GM18519 (cell line): ENCODE data around the gene SLC19A1.

ENCODE experiments used
- ATAC-seq: cut with Tn5 transposase; IDR thresholded peaks from one replicate; pipeline ENCODE4 v1.9.1; 2021; ENCODE audit warnings: mild to moderate bottlenecking, moderate library complexity; ENCODE audit not compliant: unreplicated experiment, low FRiP score

SLC19A1 gene

GRCh38 chr21:45472445-45473365 is 69.5 kb downstream of the SLC19A1 start:
- ATAC-seq = no peak

GRCh38 chr21:45471525-45472221 is 70.6 kb downstream of the SLC19A1 start:
- ATAC-seq = no peak

- ATAC-seq = no peak
Measured at GRCh38 chr21:45470773-45471524, 71.3 kb downstream of the SLC19A1 start.

- ATAC-seq = no peak
Measured at GRCh38 chr21:45470087-45470515, 72.1 kb downstream of the SLC19A1 start.

GRCh38 chr21:45469273-45470086 is 72.8 kb downstream of the SLC19A1 start:
- no peak for ATAC-seq

- ATAC-seq = no peak
Measured at GRCh38 chr21:45468971-45469272, 73.3 kb downstream of the SLC19A1 start.

GRCh38 chr21:45468051-45468970 is 73.9 kb downstream of the SLC19A1 start:
- ATAC-seq = no peak

GRCh38 chr21:45467221-45467779 is 74.9 kb downstream of the SLC19A1 start:
- no peak for ATAC-seq

GRCh38 chr21:45466330-45467220 is 75.7 kb downstream of the SLC19A1 start:
- no peak for ATAC-seq

GRCh38 chr21:45465611-45466329 is 76.5 kb downstream of the SLC19A1 start:
- no peak for ATAC-seq

GRCh38 chr21:45465105-45465504 is 77.1 kb downstream of the SLC19A1 start:
- ATAC-seq = no peak

GRCh38 chr21:45464309-45464708 is 77.9 kb downstream of the SLC19A1 start:
- no peak for ATAC-seq

GRCh38 chr21:45463871-45464270 is 78.4 kb downstream of the SLC19A1 start:
- ATAC-seq = no peak

GRCh38 chr21:45461806-45462341 is 80.4 kb downstream of the SLC19A1 start:
- no peak for ATAC-seq

- ATAC-seq = no peak
Measured at GRCh38 chr21:45461369-45461750, 80.9 kb downstream of the SLC19A1 start.

- ATAC-seq = no peak
Measured at GRCh38 chr21:45460611-45461368, 81.5 kb downstream of the SLC19A1 start.
